Endothelial cell of umbilical vein (primary cell): ENCODE data around the gene MUC5AC. TPM values are rescaled to one million over a fixed set of nuclear protein-coding genes. Genes with fewer than 3 reads are reported as not detected.

Experiments used
- BruUV-seq: library from RNA; stranded (reverse); fragments of 400-500 nt; replicated peaks from 2 replicates; lab custom pipeline; 2021; lab: Mats Ljungman, UMichigan
- CTCF ChIA-PET: fragments of 300-600, 350-600 bp; sonication (Branson Sonifier 250); formaldehyde crosslinking; loops from one replicate; lab custom pipeline; 2021; ENCODE audit warnings: antibody characterized with exemption, inconsistent platforms; lab: Charles Lee
- POLR2A ChIA-PET: fragments of 300-600, 350-600 bp; sonication (Branson Sonifier 250); formaldehyde crosslinking; loops from one replicate; lab custom pipeline; 2021; ENCODE audit warnings: antibody characterized with exemption, inconsistent platforms; lab: Charles Lee
- DNase-seq: peaks from one replicate; pipeline ENCODE4 v3.0.0-alpha.2; 2011; ENCODE audit warnings: low read depth, low spot score
- FAIRE-seq: peaks from 2 replicates; lab custom pipeline; 2011; peaks lifted over from hg19 to GRCh38; lab: Jason Lieb, UNC
- H2AFZ ChIP-seq: 2 replicates; pipeline ENCODE4 v1.6.0; 2012; ENCODE audit warnings: low read depth, low read length, control low read depth, inconsistent platforms
- H3K27ac ChIP-seq: 2 replicates; pipeline ENCODE4 v1.5.1; 2011; ENCODE audit warnings: low read depth, mild to moderate bottlenecking, control low read depth, low read length, moderate library complexity; ENCODE audit not compliant: insufficient read depth
- H3K27me3 ChIP-seq, 2 experiments: 2 replicates each; pipeline versions ENCODE4 v1.6.0 to v1.6.1; 2011; ENCODE audit warnings: low read length in 2 of 2, mixed read lengths in 1 of 2; ENCODE audit not compliant: control insufficient read depth in 2 of 2, insufficient read depth in 2 of 2
- H3K36me3 ChIP-seq, 2 experiments: 2 replicates in 1 of 2; 3 replicates in 1 of 2; pipeline ENCODE4 v1.5.1; 2011; ENCODE audit warnings: low read length in 2 of 2, mild to moderate bottlenecking in 1 of 2, moderate library complexity in 1 of 2; ENCODE audit not compliant: control insufficient read depth in 2 of 2, insufficient read depth in 2 of 2; ENCODE audit errors: extremely low read depth in 1 of 2
- H3K4me1 ChIP-seq: 3 replicates; pipeline ENCODE4 v1.5.1; 2011; ENCODE audit warnings: mild to moderate bottlenecking, low read length; ENCODE audit not compliant: control insufficient read depth, insufficient read depth; ENCODE audit errors: extremely low read depth
- H3K4me2 ChIP-seq: 2 replicates; pipeline ENCODE4 v1.6.1; 2011; ENCODE audit warnings: low read length, control low read depth, mixed read lengths; ENCODE audit not compliant: insufficient read depth
- H3K4me3 ChIP-seq, 3 experiments: fragments of 200-600 bp in 1 of 3; sonication (generic), shearing (Covaris generic) in 1 of 3; replicated peaks in 1 of 3; 2 replicates each; pipeline ENCODE4 v1.5.1; 2011 to 2016; ENCODE audit warnings: control low read depth in 3 of 3, low read length in 3 of 3, mild to moderate bottlenecking in 2 of 3, inconsistent platforms in 1 of 3, low read depth in 1 of 3, moderate library complexity in 1 of 3; ENCODE audit not compliant: insufficient read depth in 1 of 3
- H3K79me2 ChIP-seq: 2 replicates; pipeline ENCODE4 v1.6.0; 2012; ENCODE audit warnings: low read length, inconsistent platforms; ENCODE audit not compliant: control insufficient read depth, insufficient read depth
- H3K9ac ChIP-seq: replicated peaks from 2 replicates; pipeline ENCODE3; 2011; ENCODE audit warnings: low read length, control low read depth; ENCODE audit not compliant: insufficient read depth; ENCODE audit errors: extremely low read depth
- H3K9me1 ChIP-seq: replicated peaks from 3 replicates; pipeline ENCODE4 v1.6.0; 2011; ENCODE audit warnings: mild to moderate bottlenecking, low read length; ENCODE audit not compliant: control insufficient read depth, insufficient read depth; ENCODE audit errors: extremely low read depth
- H3K9me3 ChIP-seq: replicated peaks from 2 replicates; pipeline ENCODE4 v1.5.1; 2012; ENCODE audit warnings: low read length, inconsistent platforms; ENCODE audit not compliant: control insufficient read depth, insufficient read depth
- H4K20me1 ChIP-seq: replicated peaks from 2 replicates; pipeline ENCODE3; 2011; ENCODE audit warnings: mild to moderate bottlenecking, low read length; ENCODE audit not compliant: control insufficient read depth, insufficient read depth; ENCODE audit errors: extremely low read depth
- CTCF ChIP-seq, 2 donors: IDR thresholded peaks; 1 replicate in 1 of 2; 2 replicates in 1 of 2; pipeline ENCODE4 v1.5.1; 2011; ENCODE audit warnings: low read length in 2 of 2, mild to moderate bottlenecking in 2 of 2, moderate library complexity in 2 of 2, control low read depth in 1 of 2, inconsistent platforms in 1 of 2, low read depth in 1 of 2; ENCODE audit not compliant: insufficient read depth in 1 of 2; ENCODE audit errors: extremely low read depth in 1 of 2
- EZH2 ChIP-seq: IDR thresholded peaks from 2 replicates; pipeline ENCODE4 v1.6.1; 2012; ENCODE audit warnings: borderline replicate concordance, low read depth, mild to moderate bottlenecking, moderate library complexity, low read length, inconsistent platforms; ENCODE audit not compliant: severe bottlenecking
- FOS ChIP-seq: IDR thresholded peaks from 2 replicates; pipeline ENCODE4 v1.6.1; 2011; ENCODE audit warnings: mild to moderate bottlenecking, low read length, moderate library complexity, borderline replicate concordance; ENCODE audit not compliant: insufficient read depth
- GATA2 ChIP-seq: IDR thresholded peaks from 2 replicates; pipeline ENCODE4 v1.7.0; 2011; ENCODE audit warnings: low read depth, mild to moderate bottlenecking, moderate library complexity, mixed read lengths, low read length; ENCODE audit not compliant: insufficient read length, insufficient read depth
- JUN ChIP-seq: IDR thresholded peaks from 2 replicates; pipeline ENCODE4 v1.6.1; 2011; ENCODE audit warnings: borderline replicate concordance, low read depth; ENCODE audit not compliant: insufficient read length, insufficient read depth
- MYC ChIP-seq: IDR thresholded peaks from one replicate; pipeline ENCODE4 v1.6.1; 2011; ENCODE audit warnings: mild to moderate bottlenecking, low read depth, low read length
- POLR2A ChIP-seq: IDR thresholded peaks from 2 replicates; pipeline ENCODE4 v1.6.1; 2012; ENCODE audit warnings: low read depth, mild to moderate bottlenecking, control low read depth, low read length
- POLR2AphosphoS5 ChIP-seq: IDR thresholded peaks from 2 replicates; pipeline ENCODE4 v1.6.1; 2012; ENCODE audit warnings: low read depth, mild to moderate bottlenecking, control low read depth, low read length, moderate library complexity; ENCODE audit not compliant: insufficient read depth
- dilution Hi-C: fragments of 300-500 bp; cut with MboI; formaldehyde crosslinking; loops from one replicate; pipeline ENCODE4 v1.15.0; 2019; ENCODE audit warnings: low sequenced_read_pairs; ENCODE audit not compliant: extremely low pct_ligation_motif_present
- intact Hi-C: fragments of 100-400 bp; cut with micrococcal nuclease; formaldehyde crosslinking; loops from one replicate; pipeline ENCODE4 v1.10.0; 2022
- polyA plus RNA-seq, 4 experiments: library from polyadenylated mRNA; depleted of rRNA in 3 of 4; stranded (reverse) in 3 of 4; unstranded in 1 of 4; fragments of >200 nt; gene quantifications; 2 replicates each; pipeline versions ENCODE4 v1.2.1 to v1.2.3, GENCODE V29; 2011 to 2012; ENCODE audit warnings: missing spikeins in 1 of 4
- total RNA-seq: library from RNA; stranded (reverse); gene quantifications from 2 replicates; pipeline ENCODE4 v1.2.3, GENCODE V29; 2021
- TF ChIP-seq, protein P1 (sequence below): IDR thresholded peaks from 2 replicates; pipeline ENCODE4 v1.6.1; 2011; ENCODE audit not compliant: insufficient read depth, insufficient read length

MUC5AC gene
- total and polyA plus RNA-seq, 2 donors (not counting 3 experiments of a cell fraction or from before 2014, with no cell fraction given), result not detected

DNA sequence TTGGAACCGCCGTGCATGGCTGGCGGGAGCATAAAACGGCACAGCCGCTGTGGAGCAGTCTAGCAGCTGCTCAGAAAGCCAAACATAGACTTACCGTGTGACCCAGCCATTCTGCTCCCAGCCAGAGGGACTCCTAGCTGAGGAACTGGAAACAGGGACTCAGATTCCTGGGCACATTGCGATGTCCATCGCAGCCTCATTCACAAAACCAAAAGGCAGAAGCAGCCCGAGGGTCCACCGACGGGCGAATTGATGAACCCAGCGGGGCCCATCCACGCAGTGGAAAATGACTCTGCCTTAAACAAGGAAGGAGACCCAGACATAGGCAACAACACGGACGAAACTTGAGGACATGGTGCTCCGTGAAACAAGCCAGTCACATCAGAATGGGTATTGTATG, 59.4 kb downstream of the MUC5AC start:
- no peak for DNase-seq

More for the DNA sequence above, 59.4 kb downstream of the MUC5AC start:
- Histone ChIP-seq H3K36me3 (no peaks in the 10 kb centered on the region), H4K20me1 (no peaks in the 10 kb centered on the region), H2AFZ (no peak overlapping the region), H3K27me3 (peaks cover 0 to 10% of the 10 kb centered on the region in 2 experiments), H3K9me1 (no peaks in the 10 kb centered on the region), H3K79me2 (no peaks in the 10 kb centered on the region), H3K4me2 (no peak overlapping the region), H3K9ac (no peak overlapping the region), H3K4me1 (no peaks in the 10 kb centered on the region), H3K27ac (no peak overlapping the region), H3K9me3 (no peaks in the 10 kb centered on the region), H3K4me3 (no peak overlapping the region)
- dilution Hi-C loops (no loop called here), intact Hi-C loops (loop anchor here (5.0 kb wide), 1 partner anchor 300 kb away; no protein-coding TSS in a partner anchor)
- ChIA-PET POLR2A (no interaction called here), CTCF (no interaction called here)
- TF ChIP-seq CTCF (IDR thresholded peaks at IDR 0.05; ENCODE audit: extremely low read depth in 1 of 2, insufficient read depth in 1 of 2, low read depth in 1 of 2, low read length in 2 of 2) (no peak), GATA2 (no peak), EZH2 (no peak), FOS (no peak), POLR2AphosphoS5 (no peak), POLR2A (no peak), JUN (no peak), MYC (no peak)
- TF ChIP-seq, protein P1, sequence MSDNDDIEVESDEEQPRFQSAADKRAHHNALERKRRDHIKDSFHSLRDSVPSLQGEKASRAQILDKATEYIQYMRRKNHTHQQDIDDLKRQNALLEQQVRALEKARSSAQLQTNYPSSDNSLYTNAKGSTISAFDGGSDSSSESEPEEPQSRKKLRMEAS, result no peak
- FAIRE-seq, result no peak
- BruUV-seq, result no TSS peak
